Renal cortex interstitium (tissue), 11 donors: ENCODE data around the gene PRPF40B. TPM values are rescaled to one million over a fixed set of nuclear protein-coding genes. Genes with fewer than 3 reads are reported as not detected.

ENCODE experiments used
- DNase-seq, 11 donors: peaks; one replicate each; pipeline ENCODE4 v3.0.0-alpha.2; 2013; ENCODE audit warnings: low read depth in 9 of 11, low spot score in 4 of 11; ENCODE audit errors: extremely low read depth in 1 of 11
- polyA plus RNA-seq, 3 donors: library from polyadenylated mRNA; unstranded; fragments of 120-200 nt; gene quantifications; one replicate each; pipeline ENCODE4 v1.2.1, GENCODE V29; 2013; ENCODE audit not compliant: insufficient read length in 3 of 3

PRPF40B gene
- polyA plus RNA-seq, 3 donors: 23.4 to 37.5 (median 27.1) TPM

DNA sequence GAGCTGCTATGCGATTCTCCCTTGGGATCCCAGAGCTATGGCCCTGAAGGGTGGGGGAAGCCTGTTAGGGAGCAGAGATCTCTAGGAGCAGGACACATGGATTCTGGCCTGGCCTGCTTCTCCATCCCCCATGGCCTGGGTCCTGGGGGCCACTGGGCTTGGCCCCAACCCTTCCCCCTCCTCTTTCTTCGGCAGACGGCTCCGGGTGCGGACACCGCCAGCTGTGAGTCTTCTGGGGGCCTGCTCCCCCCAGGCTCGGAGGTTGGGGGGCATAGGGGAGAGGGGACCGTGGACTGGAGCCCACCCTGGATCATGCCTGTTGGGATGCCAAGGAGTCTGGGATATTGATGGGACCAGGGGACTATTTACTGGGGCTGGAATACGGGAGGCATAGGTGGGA lies 9.0 kb downstream of the PRPF40B start:
- DNase-seq: no peak

DNA sequence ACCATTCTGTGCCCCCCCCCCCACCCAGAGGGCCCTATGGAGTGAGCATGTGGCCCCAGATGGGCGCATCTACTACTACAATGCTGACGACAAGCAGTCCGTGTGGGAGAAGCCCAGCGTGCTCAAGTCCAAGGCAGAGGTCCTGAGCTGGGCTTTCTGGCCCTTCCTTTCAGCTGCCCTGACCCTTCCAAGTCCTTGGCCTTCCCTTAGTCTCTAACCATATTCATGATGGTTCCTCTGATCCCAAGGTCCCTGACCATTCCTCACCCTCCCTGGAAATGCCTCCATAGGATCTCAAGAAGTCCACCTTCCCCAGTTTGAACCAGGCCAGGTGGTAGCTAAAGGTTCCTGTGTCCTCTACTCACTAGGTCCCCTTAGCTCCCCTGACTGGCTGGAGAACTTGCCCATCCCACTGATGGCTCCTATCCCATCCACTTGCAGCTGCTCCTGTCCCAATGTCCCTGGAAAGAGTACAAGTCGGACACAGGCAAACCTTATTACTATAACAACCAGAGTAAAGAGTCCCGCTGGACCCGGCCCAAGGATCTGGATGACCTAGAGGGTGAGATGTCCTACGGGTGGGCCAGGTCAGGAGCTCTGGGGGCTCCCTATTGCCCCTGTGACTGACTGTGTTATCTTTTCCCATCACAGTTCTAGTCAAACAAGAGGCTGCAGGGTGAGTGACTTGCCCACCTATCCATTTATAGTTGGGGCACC lies 9.8 kb downstream of the PRPF40B start:
- DNase-seq: no peak

GRCh38 chr12:49633703-49634345 lies 10.5 kb downstream of the PRPF40B start:
- DNase-seq: no peak

DNA sequence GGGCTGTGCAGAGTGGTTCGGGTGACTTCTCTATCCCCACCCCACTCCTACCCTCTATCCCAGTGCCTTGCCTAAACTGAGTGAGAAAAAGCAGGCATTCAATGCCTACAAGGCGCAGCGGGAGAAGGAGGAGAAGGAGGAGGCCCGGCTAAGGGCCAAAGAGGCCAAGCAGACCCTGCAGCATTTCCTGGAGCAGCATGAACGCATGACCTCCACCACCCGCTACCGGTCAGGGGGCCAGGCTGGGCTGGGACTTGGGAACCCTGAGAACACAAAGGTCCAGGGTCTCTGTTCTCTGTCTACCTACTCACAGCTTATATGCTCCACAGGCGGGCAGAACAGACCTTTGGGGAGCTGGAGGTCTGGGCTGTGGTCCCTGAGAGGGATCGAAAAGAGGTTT lies 11.7 kb downstream of the PRPF40B start:
- DNase-seq: no peak

- no peak for DNase-seq
These were observed 12.3 kb downstream of the PRPF40B start for GRCh38 chr12:49635656-49636055.

- no peak for DNase-seq
These were observed 13.2 kb downstream of the PRPF40B start for GRCh38 chr12:49636574-49636973.

DNA sequence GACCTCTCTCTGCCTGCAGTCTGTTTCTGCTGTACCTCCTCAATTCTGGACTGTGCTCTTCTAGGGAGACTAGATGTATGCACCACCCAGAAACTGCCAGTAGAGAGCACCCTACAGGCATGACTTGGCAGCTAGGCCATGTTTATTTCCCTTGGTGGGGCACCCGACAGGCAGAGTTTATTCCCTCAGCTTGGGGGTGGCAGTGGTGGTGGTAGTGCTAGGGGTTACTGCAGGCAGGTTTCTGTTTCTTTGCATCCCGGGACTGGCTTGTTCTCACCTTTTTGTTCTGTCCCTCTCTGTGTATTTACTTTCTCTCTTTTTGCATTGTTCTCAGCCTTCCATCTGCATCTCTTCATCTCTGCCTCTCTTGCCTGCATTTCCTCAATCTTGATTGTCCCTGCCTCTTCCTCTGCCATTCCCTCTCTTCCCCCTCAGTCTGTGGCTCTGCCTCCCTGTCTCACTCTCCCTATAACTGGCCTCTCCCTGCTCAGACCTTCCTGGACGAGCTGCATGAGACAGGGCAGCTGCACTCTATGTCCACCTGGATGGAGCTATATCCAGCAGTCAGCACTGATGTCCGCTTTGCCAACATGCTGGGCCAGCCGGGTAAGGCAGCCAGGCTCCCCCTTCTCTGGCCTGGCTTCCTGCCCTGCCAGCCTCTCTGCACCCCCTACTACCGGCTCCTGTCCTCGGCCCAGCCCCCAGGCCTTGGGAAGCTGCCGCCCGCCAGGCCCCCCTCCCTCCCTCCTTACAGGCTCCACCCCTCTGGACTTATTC lies 13.8 kb downstream of the PRPF40B start:
- DNase-seq: peak in 8 of 11 donors; percentile 37 to 63 (median 56)

DNA sequence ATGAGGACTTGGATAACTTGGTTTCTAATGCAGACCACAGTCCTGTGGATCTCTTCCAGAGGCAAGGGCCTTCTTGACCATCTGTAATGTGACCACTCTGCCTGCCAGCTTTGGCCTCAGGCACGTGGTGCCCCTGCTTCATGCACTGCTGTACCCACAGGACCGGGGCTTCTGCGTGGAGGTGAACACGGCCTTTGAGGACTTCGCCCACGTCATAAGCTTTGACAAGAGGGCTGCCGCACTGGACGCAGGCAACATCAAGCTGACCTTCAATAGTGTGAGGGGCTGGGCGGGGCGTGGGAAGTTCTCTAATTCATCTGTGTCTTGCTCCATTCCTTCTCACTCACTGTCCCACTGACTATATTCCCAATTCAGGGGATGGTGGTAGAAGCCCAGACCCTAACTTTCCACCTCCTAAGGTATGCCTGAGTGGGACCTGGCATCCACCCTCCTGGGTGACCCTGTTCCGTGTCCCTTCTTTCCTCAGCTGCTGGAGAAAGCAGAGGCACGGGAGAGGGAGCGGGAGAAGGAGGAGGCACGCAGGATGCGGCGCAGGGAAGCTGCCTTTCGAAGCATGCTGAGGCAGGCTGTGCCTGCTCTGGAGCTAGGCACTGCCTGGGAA lies 18.5 kb downstream of the PRPF40B start:
- no peak for DNase-seq

DNA sequence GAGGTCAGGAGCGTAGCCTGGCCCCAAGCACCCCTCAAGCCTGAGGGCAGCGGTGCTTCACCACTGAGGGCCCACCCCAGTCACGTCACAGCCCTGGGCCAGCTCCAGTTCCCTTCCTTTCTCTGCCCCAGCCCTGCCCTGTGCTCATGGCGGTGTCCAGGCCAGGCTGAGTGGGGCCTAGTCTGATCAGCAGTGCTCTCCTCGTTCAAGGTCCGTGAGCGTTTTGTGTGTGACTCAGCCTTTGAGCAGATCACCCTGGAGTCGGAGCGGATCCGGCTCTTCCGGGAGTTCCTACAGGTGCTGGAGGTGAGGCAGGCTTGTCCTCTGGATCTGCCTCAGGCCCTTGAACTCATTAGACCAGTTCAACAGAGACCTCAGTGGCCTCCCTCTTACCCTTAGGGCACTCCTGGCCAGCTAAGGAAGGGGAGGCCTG lies 19.0 kb downstream of the PRPF40B start:
- no peak for DNase-seq

GRCh38 chr12:49643135-49643534 lies 19.8 kb downstream of the PRPF40B start:
- DNase-seq: no peak

- DNase-seq: no peak
These were observed 20.7 kb downstream of the PRPF40B start for GRCh38 chr12:49643961-49644619.

DNA sequence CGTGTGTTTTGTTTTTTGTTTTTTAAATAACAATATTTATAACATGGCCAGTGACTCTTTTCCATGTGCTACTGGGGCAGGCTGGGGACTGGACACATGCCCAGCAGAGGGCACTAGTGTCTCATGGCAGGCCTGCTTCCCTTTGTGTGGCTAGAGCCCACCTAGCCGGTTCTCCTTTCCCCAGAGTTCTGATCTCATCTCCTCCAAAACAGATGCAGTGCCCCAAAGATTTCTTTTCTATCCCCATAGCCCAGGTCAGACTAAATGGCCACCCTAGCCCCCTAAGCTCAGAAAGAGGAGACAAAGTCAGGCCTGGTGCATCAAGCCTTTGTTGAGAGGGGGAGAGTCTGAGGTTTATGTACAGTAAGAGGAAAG lies 21.2 kb downstream of the PRPF40B start:
- peak in 9 of 11 donors; percentile 53 to 81 (median 74) for DNase-seq

GRCh38 chr12:49645146-49646039 lies 22.0 kb downstream of the PRPF40B start:
- no peak for DNase-seq

DNA sequence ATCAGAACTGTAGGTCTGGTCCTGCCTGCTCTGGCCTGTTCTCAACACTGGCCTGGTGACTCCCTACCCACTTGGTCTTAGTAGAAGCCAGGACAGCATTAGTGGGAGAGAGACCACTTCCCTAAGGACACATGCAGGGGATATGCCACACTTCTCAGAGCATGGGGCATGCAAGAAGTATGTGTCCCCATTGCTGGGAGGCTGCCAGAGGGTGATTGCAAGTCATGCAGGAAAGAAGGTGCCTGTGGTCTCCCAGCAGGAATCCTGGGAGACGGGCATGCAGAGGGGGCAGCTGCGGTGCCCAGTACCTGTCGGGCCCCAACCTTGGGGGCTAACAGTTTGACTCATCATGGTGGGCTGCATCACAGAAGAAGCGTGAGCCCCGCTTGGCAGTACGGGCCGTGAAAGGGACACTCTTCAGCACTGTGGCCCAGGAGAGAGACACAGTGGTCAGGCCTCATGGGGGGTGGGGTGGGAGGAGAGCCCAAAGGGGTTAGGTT lies 23.0 kb downstream of the PRPF40B start:
- no peak for DNase-seq

- no peak for DNase-seq
These were observed 23.7 kb downstream of the PRPF40B start for GRCh38 chr12:49646871-49647654.

DNA sequence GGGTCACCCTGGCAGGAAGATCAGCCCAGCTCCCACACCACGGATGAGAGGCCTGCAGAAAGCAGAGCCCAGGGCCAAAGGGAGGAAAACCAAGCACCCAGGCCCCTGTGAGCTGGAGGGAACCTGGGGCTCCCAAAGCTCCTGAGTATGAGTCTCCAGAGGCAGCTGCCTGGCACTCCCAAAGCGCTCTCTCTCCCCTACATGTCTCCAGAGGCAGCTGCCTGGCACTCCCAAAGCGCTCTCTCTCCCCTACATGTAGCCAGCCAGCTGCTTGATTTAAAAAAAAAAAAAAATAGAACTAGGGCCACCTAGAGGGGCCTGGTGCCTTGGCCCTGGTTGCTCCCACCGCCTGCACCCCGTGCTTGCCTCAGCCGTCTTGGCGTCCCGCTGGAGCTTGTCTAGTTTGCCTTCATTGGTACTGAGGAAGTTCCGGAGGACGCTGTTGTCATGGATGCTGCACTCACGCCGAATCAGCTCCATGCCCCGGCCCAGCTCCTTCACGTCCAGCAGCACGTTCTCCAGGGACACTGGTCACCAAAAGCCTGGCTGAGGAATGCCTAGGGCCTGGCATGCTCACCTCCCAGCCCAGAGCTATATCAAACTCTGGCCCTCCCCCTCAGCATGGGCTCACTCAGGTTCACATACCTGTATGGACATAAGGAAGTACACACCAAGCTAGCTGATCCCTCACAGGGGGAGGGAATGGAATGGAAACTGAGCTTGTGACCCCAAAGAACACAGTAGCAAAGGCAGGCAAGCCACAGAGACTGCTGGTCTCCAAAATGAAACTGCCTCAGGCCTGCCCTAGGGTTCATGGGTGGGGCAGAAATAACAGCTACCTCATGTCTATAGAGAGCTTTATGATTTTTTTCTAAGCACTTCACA lies 24.7 kb downstream of the PRPF40B start:
- no peak for DNase-seq

- DNase-seq: no peak
These were observed 25.3 kb downstream of the PRPF40B start for GRCh38 chr12:49648712-49649003.
